Upper lobe of left lung (tissue), 4 donors: ENCODE results near the gene VENTX.
A peak's percentile ranks its signal among the peaks of the same experiment; 100 is the strongest.

ENCODE experiments used
- CTCF ChIP-seq, 6 experiments: fragments of 450-650 bp in 4 of 6; fragments of 200-600 bp in 2 of 6; sonication (generic) in 2 of 6; IDR thresholded peaks; one replicate each; pipeline ENCODE4 v1.5.1; 2016 to 2019; ENCODE audit warnings: antibody characterized with exemption in 6 of 6
- POLR2A ChIP-seq, 4 donors: fragments of 450-650 bp; IDR thresholded peaks; one replicate each; pipeline ENCODE4 v1.5.1; 2016 to 2017; ENCODE audit warnings: antibody characterized with exemption in 4 of 4, mild to moderate bottlenecking in 2 of 4

- TF ChIP-seq CTCF (IDR thresholded peaks at IDR 0.05) (peak in 1 of 6 experiments; percentile 2), POLR2A (IDR thresholded peaks at IDR 0.05) (peak in 1 of 4 donors; percentile 83)
Measured at GRCh38 chr10:133261726-133262325, 24.2 kb downstream of the VENTX start.
